WTC11 (cell line): ENCODE data around the gene ACYP1.

Experiments
- AFF4 ChIP-seq: sonication (generic); formaldehyde crosslinking; IDR thresholded peaks from 2 replicates; pipeline ENCODE4 v1.8.1; 2023; ENCODE audit warnings: mild to moderate bottlenecking, missing genetic modification reagents, borderline replicate concordance
- ZNF416 ChIP-seq: fragments of 250-450 bp; sonication (Bioruptor Pico); IDR thresholded peaks from 2 replicates; pipeline ENCODE4 v1.9.0; 2021; ENCODE audit warnings: mild to moderate bottlenecking, inconsistent platforms
- TF ChIP-seq, protein P1 (sequence below): fragments of 200-600 bp; IDR thresholded peaks from 2 replicates; pipeline ENCODE4 v1.8.0; 2022; ENCODE audit warnings: antibody characterized with exemption

DNA sequence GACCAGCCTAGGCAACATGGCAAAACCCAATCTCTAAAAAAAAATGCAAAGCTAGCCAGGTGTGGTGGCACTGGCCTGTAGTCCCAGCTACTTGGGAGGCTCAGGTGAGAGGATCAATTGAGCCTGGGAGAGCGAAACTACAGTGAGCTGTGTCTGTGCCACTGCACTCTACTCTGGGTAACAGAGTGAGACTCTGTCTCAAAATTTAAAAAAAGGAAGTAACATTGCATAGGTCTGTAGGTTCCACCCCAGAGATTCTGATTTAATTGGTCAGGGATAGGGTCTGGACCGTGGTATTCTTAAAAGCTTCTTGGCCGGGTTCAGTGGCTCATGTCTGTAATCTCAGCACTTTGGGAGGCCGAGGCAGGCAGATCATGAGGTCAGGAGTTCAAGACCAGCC, 31.9 kb upstream of the ACYP1 start:
- TF ChIP-seq, protein P1, sequence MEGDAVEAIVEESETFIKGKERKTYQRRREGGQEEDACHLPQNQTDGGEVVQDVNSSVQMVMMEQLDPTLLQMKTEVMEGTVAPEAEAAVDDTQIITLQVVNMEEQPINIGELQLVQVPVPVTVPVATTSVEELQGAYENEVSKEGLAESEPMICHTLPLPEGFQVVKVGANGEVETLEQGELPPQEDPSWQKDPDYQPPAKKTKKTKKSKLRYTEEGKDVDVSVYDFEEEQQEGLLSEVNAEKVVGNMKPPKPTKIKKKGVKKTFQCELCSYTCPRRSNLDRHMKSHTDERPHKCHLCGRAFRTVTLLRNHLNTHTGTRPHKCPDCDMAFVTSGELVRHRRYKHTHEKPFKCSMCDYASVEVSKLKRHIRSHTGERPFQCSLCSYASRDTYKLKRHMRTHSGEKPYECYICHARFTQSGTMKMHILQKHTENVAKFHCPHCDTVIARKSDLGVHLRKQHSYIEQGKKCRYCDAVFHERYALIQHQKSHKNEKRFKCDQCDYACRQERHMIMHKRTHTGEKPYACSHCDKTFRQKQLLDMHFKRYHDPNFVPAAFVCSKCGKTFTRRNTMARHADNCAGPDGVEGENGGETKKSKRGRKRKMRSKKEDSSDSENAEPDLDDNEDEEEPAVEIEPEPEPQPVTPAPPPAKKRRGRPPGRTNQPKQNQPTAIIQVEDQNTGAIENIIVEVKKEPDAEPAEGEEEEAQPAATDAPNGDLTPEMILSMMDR, result no peak
- TF ChIP-seq ZNF416 (CRISPR knock-in tag), result no peak
- TF ChIP-seq AFF4 (CRISPR knock-in tag), result no peak
